ENCODE results near the gene DTNB.
A peak's percentile ranks its signal among the peaks of the same experiment; 100 is the strongest.
"Not testable (repeated sequence)": the region's sequence is repeated elsewhere in the genome, so short reads cannot be mapped to it uniquely, and the experiment has no call there.

The DTNB gene

DNA sequence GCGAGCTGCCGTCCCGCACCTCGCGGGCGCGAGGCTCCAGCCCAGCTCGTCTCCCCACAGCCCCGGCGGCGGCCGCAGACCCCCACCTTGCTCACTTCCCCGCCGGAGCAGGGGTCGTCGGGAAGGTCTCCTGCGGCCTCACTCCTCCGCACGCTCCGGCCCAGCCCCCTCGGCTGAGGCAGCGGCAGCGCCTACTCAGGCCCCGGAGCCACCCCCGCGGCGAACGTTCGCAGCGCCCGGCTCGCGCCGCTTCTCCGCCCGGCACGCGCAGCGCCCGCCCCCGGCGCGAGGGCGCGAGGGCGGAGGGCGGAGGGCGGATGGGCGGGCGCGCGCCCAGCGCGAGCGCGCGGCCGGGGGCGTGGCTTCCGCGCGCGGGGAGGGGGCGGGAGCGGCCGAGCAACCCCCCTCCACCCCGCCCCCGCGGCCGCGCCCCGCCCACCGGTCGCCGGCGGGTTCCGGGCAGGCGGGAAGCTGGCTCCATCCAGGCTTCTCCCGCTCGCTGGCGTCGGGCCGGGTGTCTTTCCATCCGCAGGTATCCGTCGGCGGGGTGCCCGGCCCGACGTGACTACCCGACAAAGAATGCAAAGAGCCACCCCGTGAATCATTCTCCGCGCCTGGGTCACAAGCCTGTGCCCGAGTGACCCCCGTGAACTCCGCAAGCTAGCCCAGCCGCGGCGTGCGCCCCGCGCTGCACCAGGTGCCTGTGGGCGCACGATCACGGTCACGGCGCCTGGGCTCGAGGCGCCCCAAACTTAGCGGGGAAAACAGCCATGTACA, at the start of gene DTNB:
Gene DTNB, minus strand, starts transcription at position 278 of the 777 bp plus-strand sequence. CDS start 20,917 bp downstream, outside the sequence.
- DNase-seq: peak; percentile 82

DNA sequence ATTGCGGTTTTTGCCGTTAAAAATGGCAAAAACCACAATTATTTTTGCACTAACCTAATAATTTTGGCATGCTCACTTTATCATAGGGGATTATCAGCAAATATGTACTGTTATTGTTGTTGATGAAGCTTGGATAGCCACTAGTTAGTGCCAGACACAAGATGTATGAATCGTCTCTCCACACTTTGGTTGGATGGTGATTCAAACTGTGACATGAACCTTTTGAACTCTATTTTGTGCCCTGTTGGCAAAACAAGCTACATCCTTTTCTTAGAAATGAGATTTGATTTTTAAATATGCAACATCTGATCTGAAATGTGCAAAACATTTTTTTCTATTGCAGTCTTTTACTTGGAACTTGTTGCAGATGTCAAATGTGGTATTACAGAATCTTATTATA, 48.8 kb upstream of the DTNB start:
- no peak for DNase-seq

DNA sequence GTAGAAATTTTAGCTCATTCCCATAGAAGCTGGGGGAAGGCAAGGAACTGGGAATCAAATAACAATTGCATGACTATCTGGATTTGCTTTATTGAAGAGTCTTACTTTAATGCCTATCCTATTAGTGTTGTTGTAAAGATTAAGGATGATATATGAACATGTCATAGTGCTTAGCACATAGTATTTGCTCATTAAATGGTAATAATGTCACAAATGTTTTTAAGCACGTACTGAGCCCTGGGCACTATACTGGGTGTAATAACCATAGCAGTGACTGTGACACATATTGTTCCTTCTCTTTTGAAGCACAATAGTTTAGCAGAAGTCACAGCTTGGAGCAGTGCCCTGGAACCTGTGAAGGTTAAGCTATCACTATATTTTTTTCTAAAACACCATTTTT, 47.2 kb upstream of the DTNB start:
- no peak for DNase-seq

DNA sequence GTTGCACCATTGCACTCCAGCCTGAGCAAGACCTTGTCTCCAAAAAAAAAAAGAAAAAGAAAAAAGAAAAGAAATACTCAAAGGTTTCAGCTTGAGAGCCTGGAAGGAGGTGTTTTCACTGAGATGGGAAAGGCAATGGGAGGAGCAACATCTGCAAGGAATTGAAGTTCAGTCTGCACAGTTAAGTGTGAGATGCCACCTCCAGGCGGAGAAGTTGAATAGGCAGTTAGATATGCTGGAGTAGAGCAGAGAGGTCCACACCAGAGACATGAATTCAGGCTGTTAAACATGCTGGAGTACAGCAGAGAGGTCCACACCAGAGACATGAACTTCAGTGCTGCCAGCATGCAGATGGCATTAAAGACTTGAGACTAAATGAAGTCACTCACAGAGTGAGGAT, 41.4 kb upstream of the DTNB start:
- no peak for DNase-seq

DNA sequence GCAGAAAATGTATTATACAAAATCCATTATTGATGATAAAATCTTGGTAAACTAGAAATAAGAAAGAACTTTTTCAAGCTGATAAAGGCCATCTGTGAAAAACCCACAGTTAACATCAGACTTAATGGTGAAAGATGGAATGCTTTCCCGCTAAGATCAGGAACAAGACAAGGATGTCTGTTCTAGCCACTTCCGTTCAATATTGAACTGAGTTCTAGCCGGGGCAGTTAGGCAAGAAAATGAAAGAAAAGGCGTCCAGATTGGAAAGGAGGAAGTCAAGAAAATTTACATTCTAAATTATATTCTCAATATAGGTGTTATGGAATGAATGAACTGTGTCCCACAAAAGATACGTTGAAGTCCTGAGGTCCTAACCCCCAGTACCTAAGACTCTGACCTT, 39.1 kb upstream of the DTNB start:
- no peak for DNase-seq

DNA sequence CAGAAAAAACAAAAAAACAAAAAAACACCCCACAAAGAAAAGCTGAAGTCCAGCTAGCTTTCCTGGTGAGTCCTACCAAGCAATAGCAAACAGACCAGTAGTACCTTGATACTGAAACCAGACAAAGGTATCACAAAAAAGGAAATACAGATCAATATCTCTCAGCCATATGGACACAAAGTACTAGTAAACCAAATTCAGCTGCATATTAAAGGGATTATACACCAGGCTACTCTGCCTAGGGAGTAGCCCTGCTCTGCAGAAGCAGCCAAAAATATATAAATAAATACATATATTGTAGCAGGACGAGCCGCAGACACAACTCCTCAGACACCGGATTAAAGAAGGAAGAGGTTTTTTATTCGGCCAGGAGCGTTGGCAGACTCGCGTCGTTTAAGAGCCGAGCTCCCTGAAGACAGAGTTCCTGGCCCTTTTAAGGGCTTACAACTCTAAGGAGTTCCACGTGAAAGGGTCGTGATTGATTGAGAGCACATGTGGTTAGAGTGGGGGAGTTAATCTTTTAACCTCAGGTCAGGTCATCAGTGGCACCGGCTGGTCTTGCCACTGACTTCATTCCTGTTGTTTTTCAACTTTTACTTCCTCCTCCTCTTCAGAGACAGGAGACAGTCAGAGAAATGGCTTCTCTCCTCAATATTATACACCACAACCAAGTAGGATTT, 38.4 kb upstream of the DTNB start:
- no peak for DNase-seq

DNA sequence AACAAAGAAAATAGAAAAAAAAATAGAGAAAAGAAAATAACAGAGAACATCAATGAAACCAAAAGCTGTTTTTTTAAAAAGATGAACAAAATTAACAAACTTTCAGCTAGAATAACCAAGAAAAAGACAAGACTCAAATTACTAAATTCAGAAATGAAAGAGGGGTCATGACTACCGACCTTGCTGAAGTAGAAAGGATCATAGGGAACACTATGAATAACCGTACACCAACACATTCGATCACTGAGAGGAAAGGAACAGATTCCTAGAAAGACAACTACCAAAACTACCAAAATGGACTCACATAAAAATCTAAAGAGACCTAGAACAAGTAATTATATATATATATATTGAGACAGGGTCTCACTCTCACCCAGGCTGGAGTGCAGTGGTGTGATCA, 37.4 kb upstream of the DTNB start:
- no peak for DNase-seq

DNA sequence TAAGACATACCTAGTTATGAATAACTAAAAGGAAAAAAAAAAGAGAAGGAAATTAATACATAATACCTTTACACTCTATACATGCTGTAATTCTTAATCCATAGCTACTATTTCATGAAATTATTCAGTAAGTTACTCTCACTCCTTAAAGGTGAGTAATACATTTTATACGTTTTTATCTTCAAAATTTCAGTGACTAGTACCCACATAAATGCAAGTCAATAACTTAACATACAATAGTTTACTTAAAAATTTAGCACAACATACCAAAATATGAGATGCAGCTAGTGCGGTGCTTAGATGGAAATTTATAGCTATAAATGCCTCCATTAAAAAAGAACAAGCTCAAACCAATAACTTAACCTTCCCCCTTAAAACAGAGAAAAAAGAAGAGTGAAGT, 36.0 kb upstream of the DTNB start:
- no peak for DNase-seq

DNA sequence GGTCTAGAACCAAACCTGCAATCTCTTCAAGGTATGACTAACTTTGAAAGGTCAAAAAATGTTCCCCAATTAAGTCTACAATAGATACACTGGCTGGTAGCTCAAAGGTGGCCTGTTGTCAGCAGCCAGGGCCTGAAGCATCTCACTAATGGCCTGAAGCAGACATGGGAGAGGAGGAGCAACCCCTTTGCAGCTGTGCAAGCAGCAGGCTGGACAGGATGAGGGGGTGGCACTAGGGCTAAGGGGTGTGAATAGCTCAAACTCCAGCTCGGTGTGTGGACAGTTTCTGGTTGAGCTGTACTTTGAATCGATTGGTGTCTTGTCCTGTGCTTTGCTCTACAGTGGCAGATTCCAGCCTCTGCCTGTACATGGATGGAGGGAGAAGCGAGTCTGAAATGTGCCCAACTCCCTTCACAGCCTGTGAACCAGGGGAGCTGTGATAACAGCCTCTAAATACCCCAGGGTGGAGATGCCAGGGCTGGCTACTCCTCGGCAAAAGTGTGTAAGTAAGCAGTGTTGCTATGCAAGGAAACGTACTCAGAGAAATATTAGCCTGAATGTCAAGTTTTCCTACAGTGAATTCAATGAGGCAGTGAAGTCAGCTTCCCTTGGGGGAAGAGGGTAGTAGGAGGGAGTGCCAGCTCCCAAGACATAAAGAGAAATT, 34.7 kb upstream of the DTNB start:
- no peak for DNase-seq

DNA sequence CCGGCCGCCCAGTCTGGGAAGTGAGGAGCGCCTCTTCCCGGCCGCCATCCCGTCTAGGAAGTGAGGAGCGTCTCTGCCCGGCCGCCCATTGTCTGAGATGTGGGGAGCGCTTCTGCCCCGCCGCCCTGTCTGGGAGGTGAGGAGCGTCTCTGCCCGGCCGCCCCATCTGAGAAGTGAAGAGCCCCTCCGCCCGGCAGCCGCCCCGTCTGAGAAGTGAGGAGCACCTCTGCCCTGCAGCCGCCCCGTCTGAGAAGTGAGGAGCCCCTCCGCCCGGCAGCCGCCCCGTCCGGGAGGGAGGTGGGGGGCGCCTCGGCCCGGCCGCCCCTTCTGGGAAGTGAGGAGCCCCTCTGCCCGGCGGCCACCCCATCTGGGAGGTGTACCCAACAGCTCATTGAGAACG, 32.2 kb upstream of the DTNB start:
- not testable (repeated sequence) for DNase-seq

DNA sequence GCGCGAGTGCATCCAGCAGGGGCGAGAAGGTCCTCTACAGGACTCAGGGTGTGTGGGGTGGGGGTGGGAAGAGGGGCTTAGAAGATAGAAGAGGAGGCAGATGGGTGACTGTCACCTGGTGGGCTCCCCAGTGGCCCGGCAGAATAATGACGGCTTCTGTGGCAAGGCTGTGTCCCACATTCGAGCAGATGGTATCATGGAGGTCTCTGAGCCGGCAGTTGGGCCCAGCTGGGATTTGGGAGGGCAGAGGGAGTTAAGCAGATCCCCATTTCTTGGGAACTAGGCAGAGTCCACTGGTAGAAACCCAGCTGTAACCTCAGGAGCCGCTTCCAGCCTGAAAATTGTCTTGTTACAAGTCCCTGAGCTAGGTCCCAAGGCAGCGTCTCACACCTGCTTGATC, 28.4 kb upstream of the DTNB start:
- DNase-seq: no peak

DNA sequence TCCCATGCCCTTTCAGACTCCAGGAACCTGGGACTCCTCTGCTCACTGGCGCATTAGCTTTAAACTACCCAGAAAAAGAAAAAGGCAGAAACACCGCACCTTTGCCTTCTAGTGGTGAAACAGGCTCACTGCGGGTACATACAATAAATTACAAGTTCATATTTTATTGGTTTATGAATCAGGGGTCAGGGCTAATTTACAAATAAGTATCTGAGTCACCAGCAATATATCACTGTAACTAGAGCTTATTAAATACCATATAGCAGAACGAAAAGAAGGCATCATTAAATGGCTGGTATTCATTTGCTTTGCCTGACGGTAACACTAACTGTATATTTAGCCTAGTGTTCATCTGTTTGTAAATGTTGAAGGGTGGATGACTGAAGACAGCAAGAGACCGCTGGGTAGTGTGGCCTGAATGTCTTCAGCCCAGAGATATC, 26.9 kb upstream of the DTNB start:
- DNase-seq: peak; percentile 54

DNA sequence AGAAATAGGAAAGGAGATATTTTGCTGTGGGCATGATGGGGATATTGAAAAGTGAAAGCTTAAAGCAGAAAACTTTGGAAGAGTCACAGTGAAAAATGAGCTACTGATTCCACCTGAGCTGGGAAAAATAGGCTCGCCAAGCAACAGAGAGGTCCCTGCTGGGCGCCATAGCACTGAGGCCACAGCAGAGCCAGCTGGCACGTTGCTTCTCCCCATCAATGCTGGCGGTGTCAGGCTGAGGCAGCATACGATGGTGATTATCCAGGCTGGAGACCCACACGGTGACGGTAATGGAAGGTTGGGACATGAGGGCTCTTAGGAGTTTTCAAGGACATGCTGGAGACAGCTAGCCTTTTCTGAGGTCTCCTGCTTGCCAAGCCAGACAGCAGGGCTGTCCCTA, 25.8 kb upstream of the DTNB start:
- no peak for DNase-seq

DNA sequence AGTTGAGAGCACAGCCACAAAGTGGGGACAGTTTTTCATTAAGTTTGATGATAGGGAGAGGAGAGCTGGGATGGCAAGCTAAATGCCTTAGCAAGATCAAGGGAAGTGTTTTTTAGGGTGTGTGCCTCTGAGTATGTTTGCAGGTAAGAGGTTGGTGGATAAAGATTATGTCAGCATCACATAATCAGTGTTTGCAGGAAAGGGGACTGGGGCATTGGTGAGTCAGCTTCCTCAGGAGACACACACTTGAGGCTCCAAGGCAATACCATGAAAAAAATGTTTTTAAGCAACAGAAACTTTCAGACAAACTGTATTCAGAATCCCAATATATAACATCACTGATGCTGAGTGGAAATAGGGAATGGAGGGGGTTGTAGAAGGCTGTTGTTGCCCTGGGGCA, 25.4 kb upstream of the DTNB start:
- DNase-seq: no peak

DNA sequence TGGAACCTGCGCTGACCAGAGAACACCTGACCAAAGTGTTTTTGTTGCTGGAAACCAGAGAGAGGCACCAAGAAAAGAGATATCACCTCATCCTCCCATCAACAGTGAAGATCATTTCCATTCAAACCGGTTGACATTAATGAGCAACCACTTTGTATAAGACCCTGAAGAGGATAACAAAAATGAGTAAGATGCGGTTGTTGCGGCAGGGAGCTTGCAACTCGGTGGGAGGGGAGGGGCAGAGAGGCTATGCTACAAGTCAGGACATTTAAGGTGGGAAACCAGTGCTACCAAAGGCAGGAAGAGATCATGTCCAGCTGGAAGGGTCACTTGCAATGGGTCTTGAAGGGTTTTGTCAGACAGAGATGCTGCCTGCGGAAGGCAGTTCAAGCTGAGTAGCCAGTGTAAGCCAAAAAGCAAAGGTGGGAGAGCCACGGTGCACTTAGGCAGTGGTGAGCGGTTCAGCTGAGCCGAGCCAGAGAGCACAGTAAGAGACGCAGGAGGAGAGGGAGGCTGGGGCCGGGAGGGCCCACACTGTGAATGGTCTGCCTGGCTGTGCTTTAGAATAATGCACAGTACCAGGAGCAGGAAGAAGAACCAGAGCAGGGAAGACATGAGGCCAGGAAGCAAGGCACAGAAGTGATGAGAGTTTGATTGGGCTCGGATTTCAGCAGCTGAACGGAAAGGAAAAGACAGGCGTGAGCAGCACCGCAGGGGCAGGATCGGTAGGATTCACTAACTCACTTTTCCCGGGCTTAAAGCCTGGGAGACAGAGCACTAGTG, 24.4 kb upstream of the DTNB start:
- no peak for DNase-seq

DNA sequence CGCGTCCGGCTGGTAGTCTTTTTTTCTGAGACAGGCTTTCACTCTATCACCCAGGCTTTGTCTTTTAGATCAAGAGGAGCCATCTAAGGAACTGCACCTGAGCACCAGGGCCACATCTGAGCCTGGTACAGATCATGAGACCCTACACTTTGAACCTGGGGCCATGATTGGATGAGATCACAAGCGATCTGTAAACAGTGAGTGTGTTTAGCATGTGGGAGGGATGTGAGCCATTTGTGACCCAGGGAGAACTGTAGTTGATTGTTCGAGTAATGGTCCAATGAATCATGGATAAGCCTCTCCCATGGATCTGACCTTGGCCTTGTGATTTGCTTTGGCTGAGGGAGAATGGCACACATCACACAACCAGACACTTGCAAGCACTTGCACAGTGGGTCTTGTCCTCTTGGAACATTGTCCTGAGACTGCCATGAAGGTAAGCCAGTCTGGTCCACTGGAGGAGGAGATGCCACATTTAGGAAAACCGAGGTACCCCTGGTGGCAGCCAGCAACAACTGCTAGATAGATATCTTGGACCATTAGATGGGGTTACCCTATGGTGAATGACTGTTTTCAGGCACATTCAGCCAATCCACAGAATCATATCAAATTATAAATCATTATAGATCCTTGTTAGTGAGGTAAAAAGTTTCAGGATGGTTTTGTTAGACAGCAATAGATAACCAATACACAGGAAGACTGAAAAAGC, 19.5 kb upstream of the DTNB start:
- no peak for DNase-seq

DNA sequence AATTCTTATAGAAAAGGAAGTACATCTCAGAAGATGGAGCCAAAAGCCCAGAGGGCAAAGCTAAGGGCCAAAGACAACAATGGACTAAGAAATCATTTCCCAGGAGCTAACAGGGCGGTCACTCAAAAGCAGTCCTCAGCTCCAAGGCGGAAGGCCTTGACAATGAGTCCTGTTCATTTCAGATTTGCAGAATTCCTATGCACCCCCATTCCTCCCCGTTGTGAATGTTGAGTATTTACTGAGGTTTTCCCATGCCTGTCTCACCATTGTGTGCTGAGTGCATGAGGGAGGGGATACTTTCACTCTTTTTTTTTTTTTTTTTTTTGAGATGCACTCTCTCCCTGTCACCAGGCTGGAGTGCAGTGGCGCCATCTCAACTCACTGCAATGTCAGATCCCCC, 18.8 kb upstream of the DTNB start:
- no peak for DNase-seq

DNA sequence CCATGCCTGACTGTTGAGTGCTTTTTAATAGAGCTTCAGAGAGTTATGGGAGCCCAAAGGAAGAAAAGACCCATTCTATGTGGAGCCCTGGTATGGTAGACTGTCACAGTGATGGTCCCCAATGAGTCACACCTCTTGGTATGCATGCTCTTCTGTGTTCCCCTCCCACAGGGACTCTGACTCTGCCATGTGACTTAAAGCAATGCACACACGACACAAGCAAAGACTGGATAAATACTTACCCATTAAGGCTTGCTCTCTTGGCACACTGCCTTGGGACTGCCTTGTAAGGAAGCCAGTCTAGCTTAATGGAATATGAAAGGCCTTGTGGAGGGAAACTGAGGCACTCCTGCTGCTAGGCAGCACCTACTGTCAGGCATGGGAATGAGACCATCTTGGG, 16.7 kb upstream of the DTNB start:
- no peak for DNase-seq

DNA sequence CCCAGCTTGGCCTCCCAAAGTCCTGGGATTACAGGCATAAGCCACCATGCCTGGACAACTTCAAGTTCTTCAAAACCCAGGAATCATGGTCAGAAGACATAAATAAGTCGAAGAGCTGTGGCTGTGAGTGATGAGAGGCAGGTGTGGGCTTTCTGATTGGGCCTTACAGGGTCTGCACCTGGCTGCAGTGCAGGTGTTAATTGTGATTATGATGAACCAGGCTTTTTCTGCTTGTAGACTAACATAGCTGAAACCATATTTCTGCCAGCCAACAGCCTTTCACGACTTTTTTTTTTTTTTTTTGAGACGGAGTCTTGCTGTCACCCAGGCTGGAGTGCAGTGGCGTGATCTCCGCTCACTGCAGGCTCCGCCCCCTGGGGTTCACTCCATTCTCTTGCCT, 14.9 kb upstream of the DTNB start:
- no peak for DNase-seq

DNA sequence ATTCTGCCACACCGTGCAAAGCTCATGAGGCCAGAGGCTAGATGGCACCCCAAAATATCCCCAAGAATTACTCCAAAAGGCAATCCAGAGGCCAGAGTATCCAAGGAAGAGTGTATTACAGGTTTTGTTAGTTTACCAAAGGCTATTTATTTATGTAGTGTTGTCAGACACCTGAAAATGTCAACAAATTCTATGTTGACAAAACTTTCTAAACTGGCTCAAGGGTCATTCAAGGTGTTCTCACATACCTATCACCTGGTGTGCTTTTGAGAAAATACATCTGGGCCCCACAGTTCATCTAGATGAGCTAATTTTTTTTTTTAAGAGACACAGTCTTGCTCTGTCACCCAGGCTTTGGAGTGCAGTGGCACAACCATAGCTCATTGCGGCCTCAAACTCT, 12.4 kb upstream of the DTNB start:
- no peak for DNase-seq

DNA sequence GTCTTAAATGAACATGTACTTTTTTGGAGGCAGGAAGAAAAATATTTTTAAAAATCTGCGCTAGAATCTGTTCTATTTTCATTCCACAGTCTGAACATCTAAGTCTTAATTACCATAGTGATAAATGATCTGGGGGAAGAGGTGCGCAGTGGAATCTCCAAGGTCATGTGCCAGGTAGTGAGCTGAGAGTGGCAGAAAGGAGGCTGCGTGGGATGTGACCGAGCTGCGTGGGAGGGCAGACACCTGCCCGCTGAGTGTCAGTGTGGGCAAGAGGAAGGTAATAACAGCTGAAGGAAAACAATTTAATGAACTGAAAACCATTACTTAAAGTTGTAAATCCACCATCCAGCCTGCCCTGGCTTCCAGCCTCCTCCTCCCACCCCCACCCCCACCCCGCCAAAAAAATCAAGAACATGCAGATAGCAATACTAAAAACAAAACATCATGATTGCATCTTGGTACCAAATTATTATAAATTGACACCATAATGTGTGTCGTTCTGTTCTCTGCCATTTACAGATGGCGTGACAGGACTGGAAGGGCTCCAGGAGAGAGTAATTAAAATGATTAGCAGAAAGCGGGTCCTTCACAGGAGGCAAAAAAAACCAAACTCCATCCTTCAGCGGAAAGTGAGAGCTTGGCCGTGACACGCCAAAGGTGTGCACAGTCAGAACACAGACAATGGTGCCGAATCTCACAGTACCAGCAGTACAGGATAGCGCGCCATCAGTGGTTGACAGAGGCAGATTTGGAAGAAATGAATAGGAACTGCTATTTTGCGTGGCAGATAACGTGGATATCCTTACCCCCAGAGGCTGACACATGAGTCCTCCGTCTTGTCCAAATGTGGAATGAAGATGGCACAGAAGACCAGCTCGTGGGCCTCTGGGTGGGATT, 11.4 kb upstream of the DTNB start:
- DNase-seq: no peak

DNA sequence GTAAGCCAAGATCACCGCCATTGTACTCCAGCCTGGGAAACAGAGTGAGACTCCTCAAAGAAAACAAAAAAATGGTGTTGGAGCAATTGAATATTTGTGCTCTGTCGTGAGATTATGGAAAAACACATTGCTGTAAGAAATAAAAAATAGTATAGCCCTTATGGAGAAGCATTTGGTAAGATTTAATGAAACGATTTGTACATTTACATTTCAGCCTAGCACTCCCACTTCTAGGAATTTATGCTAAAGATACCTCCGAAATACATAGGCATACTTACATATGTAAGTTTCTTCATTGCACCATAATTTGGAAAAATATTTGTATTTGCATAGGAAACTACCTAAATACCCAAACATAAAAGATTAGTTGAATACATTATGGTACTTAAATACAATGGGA, 8.7 kb upstream of the DTNB start:
- no peak for DNase-seq
